Glomerular endothelial cell (primary cell): ENCODE data around the gene CCZ1B. TPM values are rescaled to one million over a fixed set of nuclear protein-coding genes. Genes with fewer than 3 reads are reported as not detected.
"Not testable (repeated sequence)": the region's sequence is repeated elsewhere in the genome, so short reads cannot be mapped to it uniquely, and the experiment has no call there.

Experiments used
- DNase-seq: peaks from one replicate; pipeline ENCODE4 v3.0.0-alpha.2; 2011; ENCODE audit warnings: low read depth, low spot score; ENCODE audit errors: extremely low read depth
- total RNA-seq: library from RNA; depleted of rRNA; stranded (reverse); fragments of >200 nt; gene quantifications from 2 replicates; pipeline ENCODE4 v1.2.3, GENCODE V29; 2015

CCZ1B gene
- total RNA-seq, 1 donor from 2014 or later: 85.9 TPM

DNA sequence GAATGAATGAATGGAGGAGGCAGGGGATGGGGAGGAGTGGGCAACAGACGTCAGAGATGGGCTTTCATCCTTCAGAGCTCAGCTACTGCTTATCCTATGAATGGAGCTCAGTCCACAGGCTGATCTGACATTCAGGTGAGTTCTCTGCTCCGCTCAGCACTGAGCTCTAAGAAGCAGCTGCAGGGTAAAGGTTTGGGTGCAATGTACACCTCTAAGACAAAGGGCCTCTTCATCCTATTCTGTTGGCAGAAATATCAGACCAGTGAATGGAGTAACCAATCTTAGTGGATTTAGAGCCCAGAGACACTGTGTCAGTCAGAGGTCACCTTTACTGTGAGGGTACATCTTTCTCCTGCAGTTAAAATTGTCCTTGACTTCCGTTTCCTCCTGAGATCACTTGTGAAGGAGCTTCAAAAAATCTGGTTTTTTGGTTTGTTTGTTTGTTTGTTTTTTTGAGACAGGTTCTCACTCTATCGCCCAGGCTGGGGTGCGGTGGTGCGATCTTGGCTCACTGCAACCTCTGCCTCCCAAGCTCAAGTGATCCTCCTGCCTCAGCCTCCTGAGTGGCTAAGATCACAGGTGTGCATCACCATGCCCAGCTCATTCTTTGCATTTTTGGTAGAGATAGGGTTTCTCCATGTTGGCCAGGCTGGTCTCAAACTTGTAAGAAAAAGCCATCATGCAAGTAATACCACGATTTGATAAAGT is 5.1 kb upstream of the CCZ1B start:
- DNase-seq: no peak

DNA sequence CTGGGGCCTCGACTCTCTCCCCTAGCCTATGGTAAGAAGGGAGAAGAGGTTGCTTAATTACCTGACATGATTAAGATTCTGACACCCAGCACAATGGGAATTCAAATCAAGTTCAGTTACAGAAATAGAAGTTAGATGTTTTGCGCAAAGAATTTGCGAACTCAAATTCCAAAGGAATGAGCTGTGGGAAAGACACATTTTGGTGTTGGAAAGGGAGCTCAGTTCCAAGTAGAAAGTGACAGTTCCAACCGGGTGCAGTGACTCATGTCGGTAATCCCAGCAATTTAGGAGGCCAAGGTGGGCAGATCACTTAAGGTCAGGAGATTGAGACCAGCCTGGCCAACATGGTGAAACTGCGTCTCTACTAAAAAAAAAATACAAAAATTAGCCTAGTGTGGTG is 4.0 kb upstream of the CCZ1B start:
- not testable (repeated sequence) for DNase-seq

DNA sequence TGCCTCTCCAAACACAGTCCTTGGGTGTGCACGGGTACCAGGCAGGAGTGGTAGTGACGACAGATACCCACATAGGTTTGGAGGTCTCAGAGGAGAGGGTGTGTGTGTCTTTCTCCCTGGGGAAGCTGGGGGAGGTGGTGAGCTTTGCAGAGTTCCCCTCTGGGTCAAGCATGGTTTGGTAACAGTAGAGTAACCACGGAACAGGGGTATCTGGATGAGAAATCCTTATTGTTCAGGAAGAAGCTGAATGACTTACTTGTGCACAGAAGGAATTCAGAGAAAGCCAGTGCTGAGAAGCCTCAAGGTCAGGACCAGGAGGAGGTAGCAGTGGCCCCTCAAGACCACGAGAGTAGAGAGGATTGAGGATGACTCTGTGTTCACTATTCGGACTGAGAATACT is 3.5 kb upstream of the CCZ1B start:
- not testable (repeated sequence) for DNase-seq

DNA sequence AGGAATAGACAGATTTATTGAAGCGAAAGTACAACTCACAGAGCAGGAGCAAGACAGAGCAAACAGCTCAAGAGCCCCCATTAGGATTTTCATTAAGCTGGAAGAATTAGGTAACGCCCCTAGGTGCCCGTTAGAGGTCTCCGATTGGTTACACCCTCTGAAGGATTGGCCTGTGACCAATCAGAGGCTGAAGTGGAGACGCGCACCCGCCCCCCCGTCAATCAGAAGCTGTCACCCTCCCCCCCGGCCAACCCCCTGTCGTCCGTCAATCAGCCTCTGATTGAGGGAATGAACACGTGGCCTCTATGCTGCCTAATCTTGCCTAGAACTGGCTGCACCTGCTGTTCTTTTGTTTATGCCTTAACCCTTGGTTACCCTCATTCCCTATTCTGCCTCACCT is 1.1 kb upstream of the CCZ1B start:
- not testable (repeated sequence) for DNase-seq

DNA sequence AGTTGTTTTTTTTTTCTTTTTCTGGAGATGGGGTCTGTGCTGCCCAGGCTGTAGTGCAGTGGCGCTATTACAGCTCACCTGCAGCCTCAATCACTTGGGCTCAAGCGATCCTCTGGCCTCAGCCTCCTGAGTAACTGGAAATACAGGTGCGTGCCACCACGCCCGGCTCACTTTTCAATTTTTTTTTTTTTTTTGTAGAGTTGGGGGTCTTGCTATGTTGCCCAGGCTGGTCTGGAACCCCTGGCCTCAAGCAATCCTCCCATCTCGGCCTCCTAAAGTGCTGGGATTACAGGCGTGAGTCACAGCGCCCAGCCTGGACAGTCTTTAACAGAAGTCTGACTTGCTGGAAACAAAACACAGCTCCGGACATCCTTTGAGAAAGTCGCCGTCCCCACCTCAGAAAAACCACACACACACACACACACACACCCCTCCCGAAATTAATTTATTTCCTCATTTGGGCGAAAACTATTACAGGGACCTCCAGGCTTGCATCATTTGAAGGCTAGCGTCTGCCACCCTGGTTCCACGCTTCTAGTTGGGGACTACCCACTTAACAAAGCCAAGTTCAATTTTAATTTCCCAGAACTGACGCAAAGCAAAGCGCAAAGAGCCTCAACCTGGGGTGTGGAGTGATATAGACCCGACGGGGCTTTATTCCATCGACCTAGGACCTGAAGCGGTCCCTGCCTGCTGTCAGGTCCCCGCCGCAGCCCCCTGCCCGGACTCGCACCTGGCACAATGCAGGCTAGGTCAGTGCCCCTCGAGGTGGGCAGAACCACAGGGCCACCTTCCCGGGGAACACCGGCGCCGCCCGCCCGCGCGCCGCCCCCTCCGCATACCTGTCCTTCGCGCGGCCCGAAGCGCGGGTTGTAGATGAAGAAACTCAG is 594 bp downstream of the CCZ1B start:
- DNase-seq: not testable (repeated sequence)

DNA sequence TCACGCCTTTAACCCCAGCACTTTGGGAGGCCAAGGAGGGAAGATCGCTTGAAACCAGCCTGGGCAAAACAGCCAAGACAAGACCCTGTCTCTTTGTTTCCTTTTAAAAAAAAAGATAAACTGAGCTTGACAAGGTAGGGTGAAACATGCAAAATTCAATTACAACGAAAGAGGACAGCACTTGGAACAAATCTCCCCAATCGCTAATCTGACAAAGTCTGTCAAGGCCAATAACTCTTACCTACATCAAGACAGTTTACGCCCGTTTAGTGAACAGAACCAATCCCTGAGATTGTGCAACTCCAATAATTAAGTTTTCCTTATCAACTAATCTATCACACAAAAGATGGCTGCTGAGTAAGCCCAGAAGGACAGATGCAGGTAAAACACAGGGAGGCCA is 4.5 kb downstream of the CCZ1B start:
- not testable (repeated sequence) for DNase-seq

DNA sequence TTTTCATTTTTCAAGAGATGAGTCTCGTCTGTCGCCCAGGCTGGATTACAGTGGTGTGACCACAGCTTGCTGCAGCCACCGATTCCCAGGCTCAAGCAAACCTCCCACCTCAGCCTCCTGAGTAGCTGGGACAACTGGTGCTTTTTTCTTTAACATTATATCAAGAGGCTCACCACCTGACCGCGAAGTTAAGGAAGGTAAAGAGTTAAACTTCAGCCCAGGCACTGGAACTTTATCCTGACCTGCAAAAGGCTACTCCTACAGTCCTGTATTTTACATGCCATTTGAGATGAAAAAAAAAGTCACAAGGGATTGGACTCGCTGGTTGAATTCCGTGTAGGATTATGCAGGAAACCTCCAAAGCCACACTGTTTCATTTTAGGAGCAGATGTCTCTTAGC is 10.6 kb downstream of the CCZ1B start:
- DNase-seq: not testable (repeated sequence)

DNA sequence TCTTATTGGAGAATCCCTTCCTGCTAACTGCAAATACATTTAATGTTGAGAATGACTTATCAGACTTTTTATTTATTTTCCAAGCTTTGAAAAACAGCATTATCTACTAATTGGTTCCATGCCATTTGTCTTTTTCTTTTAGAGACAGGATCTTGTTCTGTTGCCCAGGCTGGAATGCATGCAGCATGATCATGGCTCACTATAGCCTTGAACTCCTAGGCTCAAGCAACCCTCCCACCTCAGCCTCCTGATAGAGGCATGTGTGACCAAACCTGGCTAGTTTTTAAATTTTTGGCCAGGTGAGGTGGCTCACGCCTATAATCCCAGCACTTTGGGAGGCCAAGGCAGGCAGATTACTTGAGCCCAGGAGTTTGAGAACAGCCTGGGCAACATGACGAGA is 13.1 kb downstream of the CCZ1B start:
- not testable (repeated sequence) for DNase-seq

DNA sequence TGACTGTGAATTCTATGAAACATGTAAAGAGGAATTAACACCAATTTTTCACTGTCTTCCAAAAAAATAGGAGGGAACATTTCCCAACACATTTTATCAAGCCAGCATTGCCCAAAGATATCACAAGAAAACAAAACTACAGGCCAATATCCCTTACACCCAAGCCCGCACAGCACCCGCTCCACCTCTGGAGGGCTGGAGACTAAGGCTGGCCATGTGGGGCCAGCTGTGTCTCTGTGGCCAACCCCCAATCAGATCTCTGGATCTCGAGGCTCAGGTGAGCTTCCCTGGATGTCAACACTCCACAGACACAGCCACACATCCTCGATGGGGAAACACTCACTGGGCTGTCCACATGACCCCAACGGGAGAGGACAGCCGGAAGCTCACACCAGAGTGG is 18.1 kb downstream of the CCZ1B start:
- DNase-seq: not testable (repeated sequence)

DNA sequence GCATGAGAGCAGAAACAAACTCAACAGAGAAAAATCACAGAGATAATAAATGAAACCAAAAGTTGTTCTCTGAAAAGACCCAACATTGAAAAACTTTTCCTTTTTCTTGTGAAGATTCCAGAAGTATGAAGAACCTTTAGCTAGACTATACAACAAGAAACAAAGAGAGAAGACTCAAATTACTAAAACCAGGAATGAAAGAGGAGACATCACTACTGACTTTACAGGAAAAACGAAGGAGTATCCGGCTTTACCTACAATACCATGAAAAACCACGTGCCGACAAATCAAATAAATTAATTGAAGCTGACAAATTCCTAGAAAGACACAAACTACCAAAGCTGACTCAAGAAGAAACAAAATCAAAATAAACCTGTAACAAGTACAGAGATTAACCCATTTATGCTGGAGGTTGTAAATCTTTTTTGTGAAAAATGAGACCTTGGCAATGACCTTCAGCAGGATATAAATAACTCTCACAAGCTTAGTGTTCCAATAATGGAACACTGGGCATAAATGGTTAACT is 18.6 kb downstream of the CCZ1B start:
- not testable (repeated sequence) for DNase-seq

DNA sequence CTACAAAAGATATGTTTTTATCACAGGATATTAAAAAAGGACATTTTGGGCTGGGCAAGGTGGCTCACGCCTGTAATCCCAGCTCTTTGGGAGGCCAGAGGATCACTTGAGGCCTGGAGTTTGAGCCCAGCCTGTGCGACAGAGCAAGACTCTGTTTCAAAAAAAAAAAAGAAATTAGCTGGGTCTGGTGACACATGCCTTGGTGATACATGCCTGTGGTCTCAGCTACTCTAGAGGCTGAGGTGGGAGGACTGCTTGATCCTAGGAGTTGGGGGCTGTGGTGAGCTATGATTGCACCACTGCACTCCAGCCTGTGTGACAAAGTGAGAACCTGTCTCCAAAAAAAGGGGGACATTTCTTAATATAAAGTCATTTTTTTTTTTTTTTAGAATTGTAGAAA is 25.7 kb downstream of the CCZ1B start:
- DNase-seq: not testable (repeated sequence)

DNA sequence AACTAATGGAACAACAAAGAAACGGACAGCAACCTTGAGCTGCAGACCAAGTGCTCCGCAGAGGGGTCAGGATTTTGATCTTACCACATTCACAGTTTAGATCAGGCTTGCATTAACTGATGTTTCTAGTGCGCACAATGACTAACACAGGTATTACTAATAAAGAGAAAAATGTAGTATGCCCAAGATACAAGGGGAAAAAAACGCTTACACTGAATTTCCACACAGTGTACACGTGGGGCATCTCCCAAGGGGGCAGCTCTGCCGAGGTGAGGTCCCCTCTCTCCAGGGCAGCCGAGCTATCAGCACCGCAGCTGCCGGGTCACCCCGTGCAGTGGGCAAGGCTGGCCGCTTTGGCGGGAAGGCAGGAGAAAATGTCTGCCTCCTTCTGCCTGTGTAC is 26.2 kb downstream of the CCZ1B start:
- not testable (repeated sequence) for DNase-seq

DNA sequence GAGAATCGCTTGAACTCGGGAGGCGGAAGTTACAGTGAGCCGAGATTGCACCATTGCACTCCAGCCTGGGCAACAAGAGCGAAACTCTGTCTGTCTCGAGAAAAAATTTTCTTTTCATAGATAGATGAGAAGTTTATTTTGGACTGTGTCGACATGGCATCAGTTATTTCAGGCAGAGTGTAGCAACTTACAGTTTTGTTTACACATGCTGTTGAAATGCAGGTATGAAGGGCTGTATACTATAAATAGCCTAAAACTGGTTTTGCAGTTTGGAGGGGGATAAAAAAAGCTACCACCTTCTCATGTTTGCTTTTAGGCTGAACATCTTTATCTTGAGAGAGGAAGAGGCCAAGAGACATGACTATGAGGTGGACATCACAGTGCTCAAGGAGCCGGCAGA is 28.0 kb downstream of the CCZ1B start:
- not testable (repeated sequence) for DNase-seq

DNA sequence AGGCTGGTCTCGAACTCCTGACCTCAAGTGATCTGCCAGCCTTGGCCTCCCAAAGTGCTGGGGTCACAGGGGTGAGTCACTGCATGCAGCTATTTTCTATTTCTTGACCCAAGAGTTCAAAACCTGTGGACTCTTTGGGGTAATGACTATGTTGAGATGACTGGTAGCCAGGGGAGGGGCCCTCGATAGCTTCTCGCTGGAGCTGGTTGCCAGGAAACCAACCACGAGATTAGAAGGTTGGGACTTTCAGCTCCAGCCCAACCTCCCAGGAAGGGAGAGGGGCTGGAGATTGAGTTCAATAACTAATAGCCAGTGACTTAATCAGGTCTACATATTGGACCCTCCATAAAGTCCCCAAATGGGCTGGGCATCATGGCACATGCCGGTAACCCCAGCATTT is 28.9 kb downstream of the CCZ1B start:
- DNase-seq: not testable (repeated sequence)

DNA sequence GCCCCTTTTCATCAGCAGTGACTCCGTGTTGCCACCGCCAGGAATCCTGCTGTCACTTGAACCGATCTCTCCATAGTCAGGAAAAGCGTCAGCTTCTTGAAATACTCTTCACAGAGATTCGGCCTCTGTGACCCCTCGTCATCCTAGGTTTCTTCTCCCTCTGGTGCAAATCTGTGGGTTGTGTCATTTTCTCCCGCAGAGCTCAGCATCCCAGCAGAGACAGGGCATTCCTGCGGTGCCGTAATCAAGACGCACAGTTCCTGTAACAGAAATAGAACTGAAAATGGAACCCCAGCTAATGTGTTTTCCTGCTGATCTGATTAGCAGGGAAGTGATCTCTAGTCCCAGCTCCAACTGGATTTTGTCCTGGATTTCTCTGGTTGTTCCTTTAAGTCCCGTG is 31.8 kb downstream of the CCZ1B start:
- DNase-seq: not testable (repeated sequence)

DNA sequence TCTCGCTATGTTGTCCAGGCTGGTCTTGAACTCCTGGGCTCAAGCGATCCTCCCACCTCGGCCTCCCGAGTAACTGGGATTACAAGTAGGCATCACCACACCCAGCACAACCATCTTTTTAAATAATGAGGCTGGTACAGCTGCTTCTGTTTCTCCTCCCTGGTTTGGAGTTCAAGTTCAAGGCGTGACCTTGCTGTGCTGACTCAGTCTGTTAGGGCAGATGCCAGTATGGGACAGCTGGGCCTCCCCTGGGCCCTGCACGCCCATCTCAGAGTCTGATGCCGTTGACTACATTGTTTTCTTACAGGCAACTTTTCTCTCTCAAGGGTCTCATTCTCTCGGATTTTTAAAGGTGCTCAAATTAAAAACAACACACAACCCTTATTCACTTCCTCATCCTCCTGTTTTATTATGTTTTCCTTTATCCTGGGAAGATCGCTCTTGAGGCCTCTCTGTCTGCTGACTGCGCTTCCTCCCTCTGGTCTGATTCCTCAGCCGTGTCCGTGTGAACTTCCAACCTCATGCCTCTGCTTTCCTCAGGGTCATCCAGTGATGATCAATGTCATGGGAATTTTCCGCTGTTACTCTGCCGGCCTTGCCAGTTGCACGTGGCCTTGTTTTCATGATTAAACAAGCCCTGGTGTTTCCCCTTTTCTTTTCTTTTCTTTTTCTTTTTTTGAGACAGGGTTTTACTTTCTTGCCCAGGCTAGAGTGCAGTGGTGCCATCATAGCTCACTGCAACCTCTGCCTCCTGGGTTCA is 33.8 kb downstream of the CCZ1B start:
- DNase-seq: not testable (repeated sequence)

DNA sequence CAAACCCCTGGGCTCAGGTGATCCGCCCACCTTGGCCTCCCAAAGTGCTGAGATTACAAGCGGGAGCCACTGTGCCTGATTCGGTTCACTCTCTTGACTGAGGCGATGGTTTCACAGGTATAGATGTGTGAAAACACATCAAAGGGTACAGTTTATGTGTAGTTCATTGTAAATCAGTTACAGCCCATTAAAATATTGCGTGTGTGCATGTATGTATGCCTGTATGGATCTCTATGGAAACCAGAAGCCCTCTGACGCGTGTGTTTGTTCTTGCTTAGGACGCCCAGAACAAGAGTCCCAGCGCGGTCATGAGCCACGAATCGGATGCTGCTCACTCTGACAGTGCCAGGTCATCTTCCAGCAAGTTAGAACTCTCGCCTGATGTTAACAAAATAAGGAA is 36.7 kb downstream of the CCZ1B start:
- DNase-seq: not testable (repeated sequence)

DNA sequence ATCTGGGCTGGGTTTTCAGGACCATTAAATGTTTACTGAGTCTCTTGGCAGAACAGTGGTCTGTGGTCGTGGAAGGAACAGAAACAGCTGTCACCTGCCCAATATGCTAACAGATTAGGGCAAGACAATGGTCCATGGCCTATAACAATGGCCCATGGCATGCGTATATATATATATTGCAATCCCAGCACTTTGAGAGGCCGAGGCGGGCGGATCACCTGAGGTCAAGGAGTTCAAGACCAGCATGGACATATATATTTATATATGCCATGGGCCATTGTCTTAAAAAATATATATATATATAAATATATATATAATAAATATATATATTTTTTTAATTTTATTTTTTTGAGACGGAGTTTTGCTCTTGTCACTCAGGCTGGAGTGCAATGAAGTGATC is 44.5 kb downstream of the CCZ1B start:
- not testable (repeated sequence) for DNase-seq

DNA sequence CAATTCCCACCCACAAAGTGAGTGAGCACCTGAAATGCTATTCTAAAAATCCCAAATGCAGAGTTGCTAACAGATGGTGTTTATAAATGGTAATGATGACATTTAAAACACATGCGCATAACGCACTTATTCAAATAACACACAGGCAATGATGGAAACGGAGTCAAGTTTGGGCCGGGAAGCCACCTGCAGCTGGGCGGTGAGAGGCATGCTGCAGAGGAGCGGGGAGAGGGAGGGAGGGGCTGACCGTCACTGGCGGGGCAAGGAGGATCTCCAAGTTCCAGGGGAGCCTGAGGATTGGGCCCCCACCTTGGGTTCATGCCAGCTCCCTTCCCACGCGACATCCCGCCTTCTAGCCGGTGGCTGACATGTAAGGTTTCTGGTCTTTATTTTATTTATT is 64.9 kb downstream of the CCZ1B start:
- DNase-seq: not testable (repeated sequence)

DNA sequence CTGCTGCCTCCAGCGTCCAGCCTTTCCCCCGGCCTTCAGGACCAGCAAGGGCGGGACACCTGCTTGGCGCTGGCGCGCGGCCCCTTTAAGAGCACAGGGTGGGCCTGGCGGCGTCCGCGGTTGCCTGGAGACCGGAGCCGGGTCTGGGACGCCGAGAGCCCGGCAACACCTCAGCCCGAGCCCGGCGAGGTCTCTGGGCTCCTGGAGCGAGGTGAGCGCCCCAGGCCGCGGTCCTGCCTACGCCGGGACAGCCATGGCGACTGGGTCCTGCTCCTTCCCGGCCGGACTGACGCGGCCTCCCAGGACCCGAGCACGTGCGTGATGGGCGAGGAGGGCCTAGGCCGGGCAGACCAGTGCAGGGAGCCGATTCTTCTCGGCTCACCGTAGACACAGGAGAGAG is 72.1 kb downstream of the CCZ1B start, which contains the start of gene RSPH10B2:
RSPH10B2 (plus strand) TSS at position 140 of the 400 bp plus-strand sequence. CDS start 3,575 bp downstream, outside the sequence.
- DNase-seq: not testable (repeated sequence)

DNA sequence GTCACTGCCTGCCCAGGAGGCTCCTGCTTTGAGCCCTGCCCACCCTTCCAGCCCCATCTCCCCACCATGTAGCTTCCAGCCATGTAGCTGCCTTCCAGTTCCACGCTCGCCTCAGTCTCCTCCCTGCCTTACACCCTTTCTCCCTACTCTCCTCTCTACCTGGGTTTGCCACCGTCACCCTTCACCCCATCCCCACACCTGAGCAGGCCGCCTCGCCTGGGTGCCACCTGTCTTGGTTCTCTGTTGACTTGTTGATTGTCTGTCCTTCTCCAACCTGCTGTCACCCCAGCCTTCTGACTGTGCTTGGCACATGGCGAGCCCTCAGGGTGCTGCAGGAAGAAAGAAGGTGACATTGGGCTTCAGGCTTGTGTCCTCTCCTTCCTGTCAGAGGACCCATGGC is 75.9 kb downstream of the CCZ1B start:
- DNase-seq: not testable (repeated sequence)
